Activated B cell treated with CpG ODN at 0.5 μM for 24 hours (primary cell): ENCODE measurements around the gene RNF13. TPM values are rescaled to one million over a fixed set of nuclear protein-coding genes. Genes with fewer than 3 reads are reported as not detected.

Source experiments
- ATAC-seq: fragments of 200-7000 bp; cut with Tn5 transposase; one replicate; pipeline ENCODE4 v1.10.0; 2021; ENCODE audit warnings: low read depth, mild to moderate bottlenecking, moderate library complexity
- CTCF ChIA-PET: fragments of 350-600 bp; sonication (Branson Sonifier 250); formaldehyde crosslinking; loops from one replicate; lab custom pipeline; 2021; ENCODE audit warnings: antibody characterized with exemption; lab: Charles Lee
- POLR2A ChIA-PET: fragments of 350-600 bp; sonication (Branson Sonifier 250); formaldehyde crosslinking; loops from one replicate; lab custom pipeline; 2021; ENCODE audit warnings: antibody characterized with exemption; lab: Charles Lee
- DNase-seq: peaks from one replicate; pipeline ENCODE4 v3.0.0; 2022
- H3K27ac Mint-ChIP-seq: one replicate; pipeline ENCODE4 v1.8.0; 2020; ENCODE audit warnings: mixed read lengths
- H3K27me3 Mint-ChIP-seq: one replicate; pipeline ENCODE4 v1.8.0; 2021; ENCODE audit warnings: mixed read lengths
- H3K36me3 Mint-ChIP-seq: one replicate; pipeline ENCODE4 v1.8.0; 2021; ENCODE audit warnings: low read depth, mixed read lengths
- H3K4me1 Mint-ChIP-seq: one replicate; pipeline ENCODE4 v1.8.0; 2021; ENCODE audit warnings: mixed read lengths
- H3K4me3 Mint-ChIP-seq: one replicate; pipeline ENCODE4 v1.8.0; 2020; ENCODE audit warnings: mild to moderate bottlenecking, mixed read lengths
- H3K9me3 Mint-ChIP-seq: one replicate; pipeline ENCODE4 v1.8.0; 2020; ENCODE audit warnings: mixed read lengths
- CTCF ChIP-seq: fragments of 200-600 bp; IDR thresholded peaks from one replicate; pipeline ENCODE4 v1.8.0; 2022; ENCODE audit warnings: antibody characterized with exemption, mild to moderate bottlenecking
- intact Hi-C: fragments of 100-400 bp; cut with micrococcal nuclease; formaldehyde crosslinking; loops from one replicate; pipeline ENCODE4 v1.15.1; 2024
- total RNA-seq: library from RNA; stranded (reverse); gene quantifications from 2 replicates; pipeline ENCODE4 v1.2.3, GENCODE V29; 2022

Gene RNF13
- total RNA-seq, 1 donor from 2014 or later = 57.6 TPM

GRCh38 chr3:149969110-149969939 is 156.3 kb downstream of the RNF13 start:
- intact Hi-C loops = loop anchor here (5.0 to 10.0 kb wide), 2 partner anchors 893 to 1175 kb away; no protein-coding TSS in a partner anchor
- CTCF ChIA-PET = interaction anchor here (0.8 to 2.0 kb wide), 2 partner anchors 215 to 253 kb away, joined by 4 to 6 read pairs; no protein-coding TSS in a partner anchor
- H3K36me3 Mint-ChIP-seq = peaks cover 5% of the 10 kb centered on the region
- H3K4me3 Mint-ChIP-seq = peak overlapping the region; percentile 85
- peak overlapping the region; percentile 53 for H3K27ac Mint-ChIP-seq
- H3K4me1 Mint-ChIP-seq = peaks cover 27% of the 10 kb centered on the region
- DNase-seq = no peak
- peaks cover 13% of the 10 kb centered on the region for H3K27me3 Mint-ChIP-seq
- TF ChIP-seq CTCF = no peak
- H3K9me3 Mint-ChIP-seq = no peaks in the 10 kb centered on the region
- POLR2A ChIA-PET = interaction anchor here (0.6 to 1.5 kb wide), 4 partner anchors 9 to 576 kb away, joined by 3 to 7 read pairs (median 4); partner anchors contain the start of genes RNF13 and TSC22D2
- no peak for ATAC-seq

- CTCF ChIA-PET = interaction anchor here (0.8 to 2.0 kb wide), 2 partner anchors 214 to 253 kb away, joined by 4 to 6 read pairs; no protein-coding TSS in a partner anchor
- POLR2A ChIA-PET = interaction anchor here (0.6 to 1.5 kb wide), 4 partner anchors 8 to 576 kb away, joined by 3 to 7 read pairs (median 4); partner anchors contain the start of genes RNF13 and TSC22D2
- DNase-seq (peak; percentile 76), ATAC-seq (peak; percentile 76)
- intact Hi-C loops = loop anchor here (1.0 to 10.0 kb wide), 10 partner anchors 158 to 1415 kb away; partner anchors contain the start of genes COMMD2, EIF2A, HPS3 and P2RY12
- Mint-ChIP-seq H3K4me1 (peaks cover 23% of the 10 kb centered on the region), H3K36me3 (peaks cover 5% of the 10 kb centered on the region), H3K27ac (peak overlapping the region; percentile 53), H3K4me3 (peak overlapping the region; percentile 90), H3K9me3 (no peaks in the 10 kb centered on the region), H3K27me3 (peaks cover 15% of the 10 kb centered on the region)
- TF ChIP-seq CTCF = no peak
These were observed 157.1 kb downstream of the RNF13 start for GRCh38 chr3:149969940-149970715.

- POLR2A ChIA-PET = interaction anchor here (0.6 to 1.5 kb wide), 3 partner anchors 158 to 628 kb away, joined by 3 to 4 read pairs (median 3); partner anchors contain the start of genes EIF2A, RNF13 and SERP1
- peak; percentile 53 for ATAC-seq
- intact Hi-C loops = loop anchor here (1.0 to 10.0 kb wide), 8 partner anchors 159 to 1414 kb away; partner anchors contain the start of genes COMMD2, EIF2A, HPS3 and P2RY12
- peaks cover 15% of the 10 kb centered on the region for H3K27me3 Mint-ChIP-seq
- H3K4me3 Mint-ChIP-seq = peak within 1 kb of the TSS; percentile 90
- H3K36me3 Mint-ChIP-seq = peaks cover 5% of the 10 kb centered on the region
- no peak for TF ChIP-seq CTCF
- DNase-seq = peak; percentile 64
- peaks cover 20% of the 10 kb centered on the region for H3K4me1 Mint-ChIP-seq
- CTCF ChIA-PET = interaction anchor here (2.0 kb wide), 1 partner anchor 213 kb away, joined by 6 read pairs; no protein-coding TSS in a partner anchor
- peak within 1 kb of the TSS; percentile 76 for H3K27ac Mint-ChIP-seq
- no peaks in the 10 kb centered on the region for H3K9me3 Mint-ChIP-seq
These were observed 157.8 kb downstream of the RNF13 start, which contains the start of gene PFN2 for GRCh38 chr3:149970716-149971402. Gene PFN2, minus strand, starts transcription at chr3:149970895. Its CDS starts 39 bp downstream, at chr3:149970856.

GRCh38 chr3:149971403-149972075 is 158.5 kb downstream of the RNF13 start:
- H3K27me3 Mint-ChIP-seq = peaks cover 15% of the 10 kb centered on the region
- no peaks in the 10 kb centered on the region for H3K9me3 Mint-ChIP-seq
- peaks cover 5% of the 10 kb centered on the region for H3K36me3 Mint-ChIP-seq
- peak overlapping the region; percentile 76 for H3K27ac Mint-ChIP-seq
- peak overlapping the region; percentile 90 for H3K4me3 Mint-ChIP-seq
- CTCF ChIA-PET = interaction anchor here (0.6 kb wide), 1 partner anchor 437 kb away, joined by 3 read pairs; no protein-coding TSS in a partner anchor
- DNase-seq = no peak
- peaks cover 20% of the 10 kb centered on the region for H3K4me1 Mint-ChIP-seq
- intact Hi-C loops = loop anchor here (2.0 to 10.0 kb wide), 6 partner anchors 159 to 1413 kb away; partner anchors contain the start of genes EIF2A, P2RY12, RNF13 and SERP1
- POLR2A ChIA-PET = interaction anchor here (0.9 kb wide), 1 partner anchor 575 kb away, joined by 3 read pairs; the partner anchor contains the start of genes EIF2A and SERP1
- peak; percentile 11 for ATAC-seq
- TF ChIP-seq CTCF = no peak
